Tibial nerve (tissue), 4 donors: ENCODE results near the gene USP9X.

Experiments
- EP300 ChIP-seq, 2 donors: sonication (generic); formaldehyde crosslinking; IDR thresholded peaks; one replicate each; pipeline ENCODE4 v1.6.1; 2017; ENCODE audit warnings: antibody characterized with exemption in 2 of 2, mild to moderate bottlenecking in 1 of 2
- TF ChIP-seq, protein P1 (sequence below), 5 experiments: fragments of 200-600 bp in 3 of 5; fragments of 450-650 bp in 2 of 5; sonication (generic) in 3 of 5; IDR thresholded peaks; one replicate each; pipeline ENCODE4 v1.5.1; 2016 to 2019; ENCODE audit warnings: antibody characterized with exemption in 5 of 5, mild to moderate bottlenecking in 3 of 5, moderate library complexity in 2 of 5

DNA sequence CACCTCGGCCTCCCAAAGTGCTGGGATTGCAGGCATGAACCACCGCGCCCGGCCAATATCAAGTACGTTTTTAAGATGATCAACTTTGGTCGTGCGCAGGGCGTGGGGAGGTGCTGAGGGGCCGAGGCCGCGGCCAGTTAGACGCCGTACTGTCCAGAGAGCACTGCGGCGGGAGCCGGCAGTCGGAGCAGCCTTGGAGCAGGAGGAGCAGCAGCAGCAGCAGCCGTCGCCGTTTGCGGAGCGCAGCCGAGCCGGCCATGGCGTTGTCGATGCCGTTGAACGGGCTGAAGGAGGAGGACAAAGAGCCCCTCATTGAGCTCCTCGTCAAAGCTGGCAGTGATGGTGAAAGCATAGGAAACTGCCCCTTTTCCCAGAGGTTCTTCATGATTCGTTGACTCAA, 8.5 kb upstream of the USP9X start:
- TF ChIP-seq, protein P1, sequence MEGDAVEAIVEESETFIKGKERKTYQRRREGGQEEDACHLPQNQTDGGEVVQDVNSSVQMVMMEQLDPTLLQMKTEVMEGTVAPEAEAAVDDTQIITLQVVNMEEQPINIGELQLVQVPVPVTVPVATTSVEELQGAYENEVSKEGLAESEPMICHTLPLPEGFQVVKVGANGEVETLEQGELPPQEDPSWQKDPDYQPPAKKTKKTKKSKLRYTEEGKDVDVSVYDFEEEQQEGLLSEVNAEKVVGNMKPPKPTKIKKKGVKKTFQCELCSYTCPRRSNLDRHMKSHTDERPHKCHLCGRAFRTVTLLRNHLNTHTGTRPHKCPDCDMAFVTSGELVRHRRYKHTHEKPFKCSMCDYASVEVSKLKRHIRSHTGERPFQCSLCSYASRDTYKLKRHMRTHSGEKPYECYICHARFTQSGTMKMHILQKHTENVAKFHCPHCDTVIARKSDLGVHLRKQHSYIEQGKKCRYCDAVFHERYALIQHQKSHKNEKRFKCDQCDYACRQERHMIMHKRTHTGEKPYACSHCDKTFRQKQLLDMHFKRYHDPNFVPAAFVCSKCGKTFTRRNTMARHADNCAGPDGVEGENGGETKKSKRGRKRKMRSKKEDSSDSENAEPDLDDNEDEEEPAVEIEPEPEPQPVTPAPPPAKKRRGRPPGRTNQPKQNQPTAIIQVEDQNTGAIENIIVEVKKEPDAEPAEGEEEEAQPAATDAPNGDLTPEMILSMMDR (IDR thresholded peaks at IDR 0.05), result no peak
- TF ChIP-seq EP300 (IDR thresholded peaks at IDR 0.05), result no peak
